H1 (cell line): ENCODE results near the gene UNC13C. TPM values are rescaled to one million over a fixed set of nuclear protein-coding genes. Genes with fewer than 3 reads are reported as not detected.
A peak's percentile ranks its signal among the peaks of the same experiment; 100 is the strongest.

ENCODE experiments used
- CTCF ChIA-PET: fragments of 300-600 bp; sonication (Branson Sonifier 250); formaldehyde crosslinking; loops from one replicate; lab custom pipeline; 2021; ENCODE audit not compliant: partially characterized antibody; lab: Charles Lee
- POLR2A ChIA-PET: fragments of 300-600 bp; sonication (Branson Sonifier 250); formaldehyde crosslinking; loops from one replicate; lab custom pipeline; 2021; ENCODE audit warnings: inconsistent platforms; ENCODE audit not compliant: partially characterized antibody; lab: Charles Lee
- DNase-seq, 2 experiments: peaks; one replicate each; pipeline versions ENCODE4 v3.0.0 to v3.0.0-alpha.2; 2010 to 2022; ENCODE audit warnings: low spot score in 2 of 2, low read depth in 1 of 2, mixed read lengths in 1 of 2
- FAIRE-seq: peaks from 2 replicates; lab custom pipeline; 2011; peaks lifted over from hg19 to GRCh38; lab: Jason Lieb, UNC
- H2AFZ ChIP-seq: 2 replicates; pipeline ENCODE4 v1.8.1; 2012; ENCODE audit warnings: low read length, inconsistent platforms
- H2AK5ac ChIP-seq: 2 replicates; pipeline ENCODE4 v1.6.1; 2013; ENCODE audit warnings: low read depth, low read length
- H2BK120ac ChIP-seq: replicated peaks from 2 replicates; pipeline ENCODE3; 2013; ENCODE audit warnings: low read depth, low read length, inconsistent platforms
- H2BK12ac ChIP-seq: 2 replicates; pipeline ENCODE4 v1.6.1; 2013; ENCODE audit warnings: low read depth, low read length
- H2BK15ac ChIP-seq: 2 replicates; pipeline ENCODE4 v1.6.1; 2013; ENCODE audit warnings: low read length
- H2BK20ac ChIP-seq: 2 replicates; pipeline ENCODE4 v1.6.1; 2013; ENCODE audit warnings: low read length
- H2BK5ac ChIP-seq: 2 replicates; pipeline ENCODE4 v1.6.1; 2013; ENCODE audit warnings: low read depth, low read length
- H3K14ac ChIP-seq: 2 replicates; pipeline ENCODE4 v1.6.1; 2013; ENCODE audit warnings: inconsistent platforms; ENCODE audit not compliant: insufficient read length
- H3K18ac ChIP-seq: 2 replicates; pipeline ENCODE4 v1.6.1; 2013; ENCODE audit warnings: low read length; ENCODE audit errors: extremely low read depth
- H3K23ac ChIP-seq: 2 replicates; pipeline ENCODE4 v1.6.1; 2013; ENCODE audit warnings: inconsistent platforms; ENCODE audit not compliant: insufficient read length
- H3K23me2 ChIP-seq: 2 replicates; pipeline ENCODE4 v1.6.1; 2013; ENCODE audit warnings: low read depth, low read length
- H3K27ac ChIP-seq: 2 replicates; pipeline ENCODE4 v1.6.1; 2011; ENCODE audit warnings: low read depth, low read length, inconsistent platforms
- H3K27me3 ChIP-seq, 4 experiments: replicated peaks in 1 of 4; 1 replicate in 1 of 4; 2 replicates in 3 of 4; pipeline versions ENCODE4 v1.6.1 to v1.8.1; 2011 to 2013; ENCODE audit warnings: low read length in 3 of 4, mild to moderate bottlenecking in 3 of 4, inconsistent platforms in 2 of 4, mixed read lengths in 2 of 4, moderate library complexity in 1 of 4; ENCODE audit not compliant: control insufficient read depth in 3 of 4, insufficient read depth in 3 of 4; ENCODE audit errors: extremely low read depth in 1 of 4
- H3K36me3 ChIP-seq, 4 experiments: 2 replicates each; pipeline versions ENCODE4 v1.6.1 to v1.8.1; 2011 to 2013; ENCODE audit warnings: mild to moderate bottlenecking in 4 of 4, low read length in 3 of 4, moderate library complexity in 2 of 4, control low read depth in 1 of 4, inconsistent platforms in 1 of 4; ENCODE audit not compliant: insufficient read depth in 4 of 4, control insufficient read depth in 2 of 4
- H3K4ac ChIP-seq: replicated peaks from 2 replicates; pipeline ENCODE3; 2013; ENCODE audit warnings: low read length, low read depth, mixed read lengths, inconsistent platforms; ENCODE audit not compliant: insufficient read length
- H3K4me1 ChIP-seq, 4 experiments: replicated peaks in 1 of 4; 1 replicate in 1 of 4; 2 replicates in 3 of 4; pipeline versions ENCODE4 v1.6.1 to v1.8.1; 2011 to 2013; ENCODE audit warnings: low read length in 3 of 4, inconsistent platforms in 2 of 4, mixed read lengths in 1 of 4; ENCODE audit not compliant: insufficient read depth in 4 of 4, control insufficient read depth in 3 of 4
- H3K4me2 ChIP-seq, 2 experiments: 2 replicates each; pipeline versions ENCODE4 v1.6.1 to v1.8.1; 2011 to 2013; ENCODE audit warnings: low read depth in 2 of 2, low read length in 2 of 2, control low read depth in 1 of 2, inconsistent platforms in 1 of 2, mild to moderate bottlenecking in 1 of 2; ENCODE audit not compliant: insufficient read depth in 1 of 2
- H3K4me3 ChIP-seq, 4 experiments: fragments of 200-600, 300-600 bp in 1 of 4; sonication (generic), shearing (Covaris generic), sonication (Bioruptor Twin) in 1 of 4; 2 replicates each; pipeline versions ENCODE4 v1.5.1 to v1.8.1; 2011 to 2016; ENCODE audit warnings: low read length in 4 of 4, low read depth in 3 of 4, control low read depth in 2 of 4, inconsistent platforms in 2 of 4, mild to moderate bottlenecking in 2 of 4, mixed read lengths in 1 of 4, moderate library complexity in 1 of 4; ENCODE audit not compliant: insufficient read depth in 2 of 4; ENCODE audit errors: extremely low read depth in 1 of 4
- H3K56ac ChIP-seq: replicated peaks from 2 replicates; pipeline ENCODE3; 2013; ENCODE audit warnings: low read depth, mild to moderate bottlenecking, mixed read lengths, low read length, inconsistent platforms; ENCODE audit not compliant: insufficient read length
- H3K79me1 ChIP-seq: 2 replicates; pipeline ENCODE4 v1.6.1; 2013; ENCODE audit warnings: low read depth, low read length, control low read depth
- H3K79me2 ChIP-seq, 2 experiments: 2 replicates each; pipeline versions ENCODE4 v1.6.1 to v1.8.1; 2012 to 2013; ENCODE audit warnings: low read length in 2 of 2, mild to moderate bottlenecking in 2 of 2, inconsistent platforms in 1 of 2; ENCODE audit not compliant: insufficient read depth in 2 of 2, control insufficient read depth in 1 of 2
- H3K9ac ChIP-seq, 4 experiments: replicated peaks in 1 of 4; 1 replicate in 1 of 4; 2 replicates in 3 of 4; pipeline versions ENCODE4 v1.6.1 to v1.8.1; 2011 to 2013; ENCODE audit warnings: low read depth in 3 of 4, low read length in 3 of 4, control low read depth in 2 of 4, mild to moderate bottlenecking in 2 of 4, moderate library complexity in 2 of 4, inconsistent platforms in 1 of 4; ENCODE audit errors: extremely low read depth in 1 of 4
- H3K9me3 ChIP-seq, 2 experiments: 2 replicates each; pipeline versions ENCODE4 v1.6.1 to v1.8.1; 2012 to 2013; ENCODE audit warnings: mild to moderate bottlenecking in 2 of 2, moderate library complexity in 2 of 2, control low read depth in 1 of 2, inconsistent platforms in 1 of 2, low read depth in 1 of 2, low read length in 1 of 2, mixed read lengths in 1 of 2; ENCODE audit not compliant: insufficient read depth in 2 of 2
- H4K20me1 ChIP-seq, 2 experiments: replicated peaks in 1 of 2; 2 replicates each; pipeline versions ENCODE3 to v1.8.1; 2011 to 2013; ENCODE audit warnings: inconsistent platforms in 2 of 2, low read length in 2 of 2, mild to moderate bottlenecking in 1 of 2; ENCODE audit not compliant: insufficient read depth in 2 of 2, control insufficient read depth in 1 of 2
- H4K5ac ChIP-seq: 2 replicates; pipeline ENCODE4 v1.6.1; 2013; ENCODE audit warnings: low read length, low read depth, mixed read lengths, inconsistent platforms; ENCODE audit not compliant: insufficient read length
- H4K8ac ChIP-seq: 2 replicates; pipeline ENCODE4 v1.8.0; 2013; ENCODE audit warnings: mild to moderate bottlenecking, moderate library complexity, low read length, inconsistent platforms; ENCODE audit not compliant: insufficient read depth; ENCODE audit errors: extremely low read depth
- H4K91ac ChIP-seq: replicated peaks from 2 replicates; pipeline ENCODE3; 2013; ENCODE audit warnings: low read length, mixed read lengths, inconsistent platforms; ENCODE audit not compliant: insufficient read length
- RAD21 ChIP-seq, 2 experiments: IDR thresholded peaks in 1 of 2; conservative IDR thresholded peaks in 1 of 2; 2 replicates each; pipeline ENCODE4 v1.6.1; 2011; ENCODE audit warnings: low read depth in 2 of 2, low read length in 2 of 2, improper control_type of control experiment in 1 of 2, inconsistent platforms in 1 of 2, mild to moderate bottlenecking in 1 of 2, moderate library complexity in 1 of 2
- SIN3A ChIP-seq, 2 experiments: IDR thresholded peaks in 1 of 2; conservative IDR thresholded peaks in 1 of 2; 2 replicates each; pipeline ENCODE4 v1.6.1; 2011 to 2012; ENCODE audit warnings: low read length in 2 of 2, improper control_type of control experiment in 1 of 2, low read depth in 1 of 2, mild to moderate bottlenecking in 1 of 2
- WGBS, 2 experiments: shearing (Covaris generic) in 1 of 2; methylation state at CpG; one replicate each; pipeline versions ENCODE4 v1.1.6 to v1.1.7; 2013 to 2015; ENCODE audit warnings: low lambda C conversion rate in 2 of 2, mixed read lengths in 2 of 2, inconsistent platforms in 1 of 2, low coverage in 1 of 2, missing lambda C conversion rate in 1 of 2; ENCODE audit not compliant: insufficient replicate concordance in 2 of 2, insufficient coverage in 1 of 2, insufficient read length in 1 of 2; ENCODE audit errors: extremely low coverage in 1 of 2, missing lambda C conversion rate in 1 of 2; 5-methylcytosine and 5-hydroxymethylcytosine counted together
- polyA plus RNA-seq, 7 experiments: library from polyadenylated mRNA; depleted of rRNA in 3 of 7; stranded (reverse) in 5 of 7; unstranded in 2 of 7; fragments of >200 nt in 5 of 7; fragments of 200-250 nt in 2 of 7; gene quantifications; 1 replicate in 5 of 7; 2 replicates in 1 of 7; 4 replicates in 1 of 7; pipeline versions ENCODE4 v1.2.1 to v1.2.3, GENCODE V29; 2011 to 2013; ENCODE audit warnings: missing spikeins in 2 of 7, mixed read lengths in 2 of 7
- total RNA-seq: library from RNA; stranded (reverse); fragmentation: NEBNext Ultra II Directional; extraction: Animal tissue kit (Norgen Biotek cat#: 25700); gene quantifications from 2 replicates; pipeline ENCODE4 v1.2.1, GENCODE V29; 2021

Gene UNC13C
- total and polyA plus RNA-seq, 2 of the 8 experiments (the other 6 are each of a cell fraction or from before 2014, with no cell fraction given) = 0.02 to 0.13 TPM

- Histone ChIP-seq H2BK15ac (no peak overlapping the region), H4K5ac (no peak overlapping the region), H3K56ac (no peak overlapping the region), H3K4me2 (no peak overlapping the region), H2BK20ac (no peak overlapping the region), H3K9me3 (peaks cover 0 to 9% of the 10 kb centered on the region in 2 experiments; a peak in 2 of 4 replicates), H3K9ac (no peak overlapping the region), H4K8ac (no peak overlapping the region), H3K4me3 (no peak overlapping the region), H3K4ac (no peak overlapping the region), H3K79me1 (no peaks in the 10 kb centered on the region), H3K18ac (no peak overlapping the region), H3K4me1 (peaks cover 0 to 2% (median 0%) of the 10 kb centered on the region in 4 experiments; a peak in 1 of 7 replicates), H2AK5ac (no peak overlapping the region), H3K79me2 (no peaks in the 10 kb centered on the region)
- POLR2A ChIA-PET = no interaction called here
- no peak for TF ChIP-seq SIN3A (conservative IDR thresholded peaks at IDR 0.05 in 1 of 2, IDR thresholded peaks at IDR 0.05 in 1 of 2; ENCODE audit: low read depth in 1 of 2, low read length in 2 of 2)
- peak in 1 of 2 experiments; percentile 6; a peak in 1 of 4 replicates for TF ChIP-seq RAD21 (IDR thresholded peaks at IDR 0.05 in 1 of 2, conservative IDR thresholded peaks at IDR 0.05 in 1 of 2; ENCODE audit: low read depth in 2 of 2, low read length in 2 of 2)
- TF ChIP-seq, all 59 proteins: peak for 1
- H3K23ac ChIP-seq = no peak overlapping the region
- no peak overlapping the region for H3K14ac ChIP-seq
- H4K91ac ChIP-seq = no peak overlapping the region
- H3K27ac ChIP-seq = no peak overlapping the region
- DNase-seq = no peak
- H2AFZ ChIP-seq = peak overlapping the region; percentile 51; the same call in 1 of the 2 replicates
- H3K23me2 ChIP-seq = no peaks in the 10 kb centered on the region
- CTCF ChIA-PET = interaction anchor here (0.5 to 1.0 kb wide), 3 partner anchors 10 to 637 kb away, joined by 3 to 4 read pairs (median 3); no protein-coding TSS in a partner anchor
- H3K36me3 ChIP-seq = no peaks in the 10 kb centered on the region
- H3K27me3 ChIP-seq = no peaks in the 10 kb centered on the region
- WGBS, 2 experiments = 83% methylated on average over 5 of the region's 5 CpGs; no CpG with 5 or more reads in 1 of the 2 experiments
- H2BK12ac ChIP-seq = no peak overlapping the region
- FAIRE-seq = no peak
- H2BK120ac ChIP-seq = no peak overlapping the region
- H4K20me1 ChIP-seq = no peaks in the 10 kb centered on the region
- H2BK5ac ChIP-seq = no peak overlapping the region
Observed at GRCh38 chr15:54374184-54374952, 396.1 kb downstream of the UNC13C start.
